Muscle layer of colon (tissue), 2 donors: ENCODE measurements around the gene NCAPD3.
A peak's percentile ranks its signal among the peaks of the same experiment; 100 is the strongest.

ENCODE experiments used
- H3K27ac ChIP-seq: one replicate; pipeline ENCODE4 v1.7.0; 2013; ENCODE audit warnings: low read depth, mild to moderate bottlenecking, low read length, moderate library complexity
- H3K27me3 ChIP-seq, 2 donors: one replicate each; pipeline ENCODE4 v1.7.0; 2013; ENCODE audit warnings: low read length in 2 of 2, mild to moderate bottlenecking in 2 of 2; ENCODE audit not compliant: insufficient read depth in 2 of 2, control insufficient read depth in 1 of 2
- H3K36me3 ChIP-seq: one replicate; pipeline ENCODE4 v1.7.0; 2013; ENCODE audit warnings: mild to moderate bottlenecking, low read length; ENCODE audit not compliant: insufficient read depth
- H3K4me1 ChIP-seq: one replicate; pipeline ENCODE4 v1.7.0; 2013; ENCODE audit warnings: mild to moderate bottlenecking, low read length; ENCODE audit not compliant: insufficient read depth
- H3K4me3 ChIP-seq, 2 donors: one replicate each; pipeline ENCODE4 v1.7.0; 2013; ENCODE audit warnings: low read length in 2 of 2, low read depth in 1 of 2, mild to moderate bottlenecking in 1 of 2, moderate library complexity in 1 of 2
- H3K9ac ChIP-seq: one replicate; pipeline ENCODE4 v1.7.0; 2013; ENCODE audit warnings: low read length
- H3K9me3 ChIP-seq: one replicate; pipeline ENCODE4 v1.7.0; 2013; ENCODE audit warnings: mild to moderate bottlenecking, low read length
- donor health status: abdominal sarcoma.
- donor health status: Adenocarcinoma of cecum.

Gene NCAPD3

GRCh38 chr11:134236834-134237556 lies 13.2 kb upstream of the NCAPD3 start:
- Histone ChIP-seq H3K27me3 (no peaks in the 10 kb centered on the region), H3K9me3 (no peaks in the 10 kb centered on the region), H3K4me3 (no peak overlapping the region), H3K27ac (no peak overlapping the region), H3K4me1 (no peaks in the 10 kb centered on the region), H3K36me3 (peaks cover 35% of the 10 kb centered on the region), H3K9ac (no peak overlapping the region)

- no peaks in the 10 kb centered on the region for H3K4me1 ChIP-seq
- H3K9ac ChIP-seq: no peak overlapping the region
- peaks cover 25% of the 10 kb centered on the region for H3K36me3 ChIP-seq
- no peaks in the 10 kb centered on the region for H3K9me3 ChIP-seq
- no peak overlapping the region for H3K27ac ChIP-seq
- no peak overlapping the region for H3K4me3 ChIP-seq
- H3K27me3 ChIP-seq: no peaks in the 10 kb centered on the region
Observed at GRCh38 chr11:134235399-134235798, 11.6 kb upstream of the NCAPD3 start.

- Histone ChIP-seq H3K9me3 (no peaks in the 10 kb centered on the region), H3K4me3 (no peak overlapping the region), H3K4me1 (peaks cover 6% of the 10 kb centered on the region), H3K36me3 (peaks cover 10% of the 10 kb centered on the region), H3K27me3 (no peaks in the 10 kb centered on the region), H3K9ac (no peak overlapping the region), H3K27ac (no peak overlapping the region)
Observed at GRCh38 chr11:134233729-134234179, 10.0 kb upstream of the NCAPD3 start.

GRCh38 chr11:134231958-134232659 lies 8.3 kb upstream of the NCAPD3 start:
- Histone ChIP-seq H3K9ac (no peak overlapping the region), H3K27ac (no peak overlapping the region), H3K4me3 (no peak overlapping the region), H3K4me1 (peaks cover 11% of the 10 kb centered on the region), H3K36me3 (peaks cover 10% of the 10 kb centered on the region), H3K27me3 (no peaks in the 10 kb centered on the region), H3K9me3 (no peaks in the 10 kb centered on the region)

GRCh38 chr11:134230339-134230738 lies 6.6 kb upstream of the NCAPD3 start:
- H3K27me3 ChIP-seq: no peaks in the 10 kb centered on the region
- H3K9ac ChIP-seq: no peak overlapping the region
- H3K9me3 ChIP-seq: no peaks in the 10 kb centered on the region
- H3K4me3 ChIP-seq: no peak overlapping the region
- H3K36me3 ChIP-seq: peaks cover 5% of the 10 kb centered on the region
- H3K4me1 ChIP-seq: peaks cover 28% of the 10 kb centered on the region
- H3K27ac ChIP-seq: no peak overlapping the region

GRCh38 chr11:134229126-134229790 lies 5.5 kb upstream of the NCAPD3 start:
- no peak overlapping the region for H3K4me3 ChIP-seq
- H3K27ac ChIP-seq: no peak overlapping the region
- H3K9me3 ChIP-seq: no peaks in the 10 kb centered on the region
- peaks cover 28% of the 10 kb centered on the region for H3K4me1 ChIP-seq
- no peak overlapping the region for H3K9ac ChIP-seq
- no peaks in the 10 kb centered on the region for H3K27me3 ChIP-seq
- no peaks in the 10 kb centered on the region for H3K36me3 ChIP-seq

GRCh38 chr11:134228625-134229024 lies 4.9 kb upstream of the NCAPD3 start:
- Histone ChIP-seq H3K36me3 (no peaks in the 10 kb centered on the region), H3K9ac (no peak overlapping the region), H3K9me3 (no peaks in the 10 kb centered on the region), H3K27ac (no peak overlapping the region), H3K4me1 (peaks cover 28% of the 10 kb centered on the region), H3K27me3 (no peaks in the 10 kb centered on the region), H3K4me3 (no peak overlapping the region)

GRCh38 chr11:134226806-134227325 lies 3.1 kb upstream of the NCAPD3 start:
- Histone ChIP-seq H3K9me3 (no peaks in the 10 kb centered on the region), H3K4me1 (peaks cover 35% of the 10 kb centered on the region), H3K9ac (no peak overlapping the region), H3K36me3 (no peaks in the 10 kb centered on the region), H3K4me3 (no peak overlapping the region), H3K27me3 (no peaks in the 10 kb centered on the region), H3K27ac (no peak overlapping the region)

- peaks cover 35% of the 10 kb centered on the region for H3K4me1 ChIP-seq
- no peaks in the 10 kb centered on the region for H3K36me3 ChIP-seq
- peak overlapping the region; percentile 54 for H3K9ac ChIP-seq
- peak overlapping the region; percentile 86 to 97 for H3K4me3 ChIP-seq
- peak overlapping the region; percentile 90 for H3K27ac ChIP-seq
- H3K9me3 ChIP-seq: no peaks in the 10 kb centered on the region
- no peaks in the 10 kb centered on the region for H3K27me3 ChIP-seq
Observed at GRCh38 chr11:134224710-134225664, 1.2 kb upstream of the NCAPD3 start.

- no peak overlapping the region for H3K9ac ChIP-seq
- H3K4me3 ChIP-seq: peak overlapping the region; percentile 86 to 97
- H3K27me3 ChIP-seq: no peaks in the 10 kb centered on the region
- H3K27ac ChIP-seq: no peak overlapping the region
- H3K36me3 ChIP-seq: peaks cover 6% of the 10 kb centered on the region
- no peaks in the 10 kb centered on the region for H3K9me3 ChIP-seq
- peaks cover 29% of the 10 kb centered on the region for H3K4me1 ChIP-seq
Observed at GRCh38 chr11:134223121-134223520, 646 bp downstream of the NCAPD3 start.
